ENCODE results near the gene RHOJ.

Gene RHOJ

GRCh38 chr14:63220526-63220925 lies 16.3 kb downstream of the RHOJ start:
- no peak for FAIRE-seq
- TF ChIP-seq PAX5 (IDR thresholded peaks at IDR 0.05; ENCODE audit: insufficient read depth, low read length, severe bottlenecking) (no peak), POLR2AphosphoS5 (IDR thresholded peaks at IDR 0.05; ENCODE audit: low read depth, low read length) (no peak), SPI1 (IDR thresholded peaks at IDR 0.05; ENCODE audit: low read depth, low read length) (no peak), POLR2A (IDR thresholded peaks at IDR 0.05; ENCODE audit: low read depth, low read length) (no peak), POU2F2 (IDR thresholded peaks at IDR 0.05; ENCODE audit: low read depth, low read length) (no peak), TAF1 (IDR thresholded peaks at IDR 0.05; ENCODE audit: low read depth, low read length) (no peak)

GRCh38 chr14:63223596-63223995 lies 19.4 kb downstream of the RHOJ start:
- no peak for FAIRE-seq
- no peak for DNase-seq (ENCODE audit: insufficient read length, low spot score)

More at GRCh38 chr14:63220526-63220925, 16.3 kb downstream of the RHOJ start:
- no peak for DNase-seq (ENCODE audit: insufficient read length, low spot score)

GRCh38 chr14:63224196-63224595 lies 20.0 kb downstream of the RHOJ start:
- TF ChIP-seq POU2F2 (IDR thresholded peaks at IDR 0.05; ENCODE audit: low read depth, low read length) (no peak), TAF1 (IDR thresholded peaks at IDR 0.05; ENCODE audit: low read depth, low read length) (no peak), SPI1 (IDR thresholded peaks at IDR 0.05; ENCODE audit: low read depth, low read length) (no peak), POLR2A (IDR thresholded peaks at IDR 0.05; ENCODE audit: low read depth, low read length) (no peak), PAX5 (IDR thresholded peaks at IDR 0.05; ENCODE audit: insufficient read depth, low read length, severe bottlenecking) (no peak), POLR2AphosphoS5 (IDR thresholded peaks at IDR 0.05; ENCODE audit: low read depth, low read length) (no peak)
- FAIRE-seq (no peak), DNase-seq (ENCODE audit: insufficient read length, low spot score) (no peak)

More at GRCh38 chr14:63223596-63223995, 19.4 kb downstream of the RHOJ start:
- TF ChIP-seq PAX5 (IDR thresholded peaks at IDR 0.05; ENCODE audit: insufficient read depth, low read length, severe bottlenecking) (no peak), SPI1 (IDR thresholded peaks at IDR 0.05; ENCODE audit: low read depth, low read length) (no peak), POLR2A (IDR thresholded peaks at IDR 0.05; ENCODE audit: low read depth, low read length) (no peak), TAF1 (IDR thresholded peaks at IDR 0.05; ENCODE audit: low read depth, low read length) (no peak), POU2F2 (IDR thresholded peaks at IDR 0.05; ENCODE audit: low read depth, low read length) (no peak), POLR2AphosphoS5 (IDR thresholded peaks at IDR 0.05; ENCODE audit: low read depth, low read length) (no peak)

GRCh38 chr14:63228217-63228616 lies 24.0 kb downstream of the RHOJ start:
- no peak for FAIRE-seq
- TF ChIP-seq POLR2A (IDR thresholded peaks at IDR 0.05; ENCODE audit: low read depth, low read length) (no peak), TAF1 (IDR thresholded peaks at IDR 0.05; ENCODE audit: low read depth, low read length) (no peak), SPI1 (IDR thresholded peaks at IDR 0.05; ENCODE audit: low read depth, low read length) (no peak), POLR2AphosphoS5 (IDR thresholded peaks at IDR 0.05; ENCODE audit: low read depth, low read length) (no peak), PAX5 (IDR thresholded peaks at IDR 0.05; ENCODE audit: insufficient read depth, low read length, severe bottlenecking) (no peak), POU2F2 (IDR thresholded peaks at IDR 0.05; ENCODE audit: low read depth, low read length) (no peak)
- no peak for DNase-seq (ENCODE audit: insufficient read length, low spot score)

GRCh38 chr14:63229330-63230059 lies 25.3 kb downstream of the RHOJ start:
- no peak for FAIRE-seq
- TF ChIP-seq POLR2AphosphoS5 (IDR thresholded peaks at IDR 0.05; ENCODE audit: low read depth, low read length), result no peak
- TF ChIP-seq PAX5 (IDR thresholded peaks at IDR 0.05; ENCODE audit: insufficient read depth, low read length, severe bottlenecking), result no peak
- no peak for TF ChIP-seq TAF1 (IDR thresholded peaks at IDR 0.05; ENCODE audit: low read depth, low read length)
- no peak for TF ChIP-seq POU2F2 (IDR thresholded peaks at IDR 0.05; ENCODE audit: low read depth, low read length)
- TF ChIP-seq POLR2A (IDR thresholded peaks at IDR 0.05; ENCODE audit: low read depth, low read length), result no peak
- no peak for TF ChIP-seq SPI1 (IDR thresholded peaks at IDR 0.05; ENCODE audit: low read depth, low read length)

GRCh38 chr14:63231766-63232165 lies 27.5 kb downstream of the RHOJ start:
- no peak for DNase-seq (ENCODE audit: insufficient read length, low spot score)

More at GRCh38 chr14:63229330-63230059, 25.3 kb downstream of the RHOJ start:
- no peak for DNase-seq (ENCODE audit: insufficient read length, low spot score)

GRCh38 chr14:63237791-63238190 lies 33.5 kb downstream of the RHOJ start:
- TF ChIP-seq POU2F2 (IDR thresholded peaks at IDR 0.05; ENCODE audit: low read depth, low read length) (no peak), TAF1 (IDR thresholded peaks at IDR 0.05; ENCODE audit: low read depth, low read length) (no peak), SPI1 (IDR thresholded peaks at IDR 0.05; ENCODE audit: low read depth, low read length) (no peak), POLR2AphosphoS5 (IDR thresholded peaks at IDR 0.05; ENCODE audit: low read depth, low read length) (no peak), POLR2A (IDR thresholded peaks at IDR 0.05; ENCODE audit: low read depth, low read length) (no peak), PAX5 (IDR thresholded peaks at IDR 0.05; ENCODE audit: insufficient read depth, low read length, severe bottlenecking) (no peak)
- DNase-seq (ENCODE audit: insufficient read length, low spot score) (no peak), FAIRE-seq (no peak)

More at GRCh38 chr14:63231766-63232165, 27.5 kb downstream of the RHOJ start:
- no peak for TF ChIP-seq POU2F2 (IDR thresholded peaks at IDR 0.05; ENCODE audit: low read depth, low read length)
- TF ChIP-seq POLR2AphosphoS5 (IDR thresholded peaks at IDR 0.05; ENCODE audit: low read depth, low read length), result no peak
- no peak for TF ChIP-seq TAF1 (IDR thresholded peaks at IDR 0.05; ENCODE audit: low read depth, low read length)
- no peak for TF ChIP-seq PAX5 (IDR thresholded peaks at IDR 0.05; ENCODE audit: insufficient read depth, low read length, severe bottlenecking)
- TF ChIP-seq POLR2A (IDR thresholded peaks at IDR 0.05; ENCODE audit: low read depth, low read length), result no peak
- TF ChIP-seq SPI1 (IDR thresholded peaks at IDR 0.05; ENCODE audit: low read depth, low read length), result no peak
- FAIRE-seq, result no peak

- FAIRE-seq (no peak), DNase-seq (ENCODE audit: insufficient read length, low spot score) (no peak)
- TF ChIP-seq SPI1 (IDR thresholded peaks at IDR 0.05; ENCODE audit: low read depth, low read length), result no peak
- TF ChIP-seq TAF1 (IDR thresholded peaks at IDR 0.05; ENCODE audit: low read depth, low read length), result no peak
- TF ChIP-seq POLR2AphosphoS5 (IDR thresholded peaks at IDR 0.05; ENCODE audit: low read depth, low read length), result no peak
- no peak for TF ChIP-seq POLR2A (IDR thresholded peaks at IDR 0.05; ENCODE audit: low read depth, low read length)
- no peak for TF ChIP-seq POU2F2 (IDR thresholded peaks at IDR 0.05; ENCODE audit: low read depth, low read length)
- no peak for TF ChIP-seq PAX5 (IDR thresholded peaks at IDR 0.05; ENCODE audit: insufficient read depth, low read length, severe bottlenecking)
These were observed 36.0 kb downstream of the RHOJ start for GRCh38 chr14:63240221-63240620.

GRCh38 chr14:63241096-63241495 lies 36.9 kb downstream of the RHOJ start:
- TF ChIP-seq POLR2A (IDR thresholded peaks at IDR 0.05; ENCODE audit: low read depth, low read length), result no peak
- no peak for TF ChIP-seq SPI1 (IDR thresholded peaks at IDR 0.05; ENCODE audit: low read depth, low read length)
- TF ChIP-seq TAF1 (IDR thresholded peaks at IDR 0.05; ENCODE audit: low read depth, low read length), result no peak
- no peak for TF ChIP-seq PAX5 (IDR thresholded peaks at IDR 0.05; ENCODE audit: insufficient read depth, low read length, severe bottlenecking)
- no peak for TF ChIP-seq POU2F2 (IDR thresholded peaks at IDR 0.05; ENCODE audit: low read depth, low read length)
- no peak for TF ChIP-seq POLR2AphosphoS5 (IDR thresholded peaks at IDR 0.05; ENCODE audit: low read depth, low read length)
- DNase-seq (ENCODE audit: insufficient read length, low spot score) (no peak), FAIRE-seq (no peak)

All from GM12891 (cell line).